ENCODE measurements around the gene CBLB.

CBLB gene

DNA sequence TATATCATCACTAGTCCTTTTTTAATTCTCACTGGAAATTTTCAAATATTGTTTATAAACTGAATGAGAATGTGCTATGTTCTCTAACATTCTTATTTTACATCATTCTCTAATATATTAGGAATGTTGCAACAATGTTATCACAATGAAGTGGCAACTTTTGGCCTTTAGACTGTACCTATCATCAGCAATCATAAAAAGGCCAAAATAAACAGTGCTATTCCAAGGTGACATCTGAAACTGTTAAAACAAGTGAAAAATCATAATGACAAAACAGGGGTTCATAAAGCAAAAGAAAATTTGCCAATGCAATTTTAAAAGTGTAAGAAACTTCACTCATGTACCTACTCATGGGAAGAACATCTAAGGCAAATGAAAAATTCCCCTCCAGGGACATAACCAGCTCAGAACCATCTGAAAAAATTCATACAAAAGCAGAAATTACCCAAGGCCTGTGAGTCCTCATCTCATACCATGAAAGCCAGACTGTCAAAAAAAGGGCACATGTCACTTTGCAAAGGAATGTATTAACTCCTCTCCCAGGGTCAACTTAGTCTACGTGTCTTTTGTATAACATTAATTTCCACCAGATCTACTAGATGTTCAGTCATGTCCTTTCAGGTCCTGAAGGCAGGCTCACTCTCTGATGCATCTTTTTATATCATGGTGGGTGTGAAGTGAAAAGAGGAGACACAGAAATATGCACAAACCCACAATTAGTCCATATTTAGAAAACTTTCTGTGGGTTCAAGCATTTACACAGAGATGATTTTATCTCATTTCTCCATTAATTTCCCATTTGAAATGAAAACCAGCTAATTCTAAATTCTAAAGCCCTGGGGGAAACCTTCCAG, 211.9 kb downstream of the CBLB start:
- H3K9me3 ChIP-seq (ENCODE audit: control insufficient read depth, insufficient read depth, low read length): no peaks in the 10 kb centered on the region
- no peak overlapping the region for H3K9ac ChIP-seq (ENCODE audit: low read depth, low read length)
- H3K4me3 ChIP-seq (ENCODE audit: low read depth, low read length): no peak overlapping the region
- no peak overlapping the region for H3K27ac ChIP-seq (ENCODE audit: low read depth, low read length)
- H3K4me1 ChIP-seq (ENCODE audit: control insufficient read depth, insufficient read depth, low read length): no peaks in the 10 kb centered on the region
- H3K27me3 ChIP-seq (ENCODE audit: control insufficient read depth, insufficient read depth, low read length): no peaks in the 10 kb centered on the region
- H3K36me3 ChIP-seq (ENCODE audit: control insufficient read depth, insufficient read depth, low read length): 0 out of 2 replicates have a peak, but pooled peaks cover 6% of the 10 kb centered on the region

DNA sequence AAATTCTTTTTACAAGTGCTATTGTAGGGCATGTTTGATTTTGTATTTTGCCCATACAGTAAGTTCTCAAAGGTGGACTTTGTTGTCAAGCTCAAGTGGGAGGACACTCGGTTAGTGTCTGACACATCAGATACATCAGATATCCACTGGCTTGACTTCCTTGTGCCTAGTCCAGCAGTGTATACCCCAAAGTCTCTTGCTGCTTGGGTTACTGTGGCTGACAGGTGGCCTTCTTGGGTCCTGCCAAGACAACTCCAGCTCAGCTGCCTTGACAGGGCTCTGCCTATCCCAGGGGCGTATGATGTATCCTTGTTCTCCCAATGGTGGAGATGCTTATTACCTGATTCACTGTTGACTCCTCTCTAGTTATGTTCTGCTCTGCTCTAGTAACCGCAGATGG, 214.9 kb downstream of the CBLB start:
- H3K9ac ChIP-seq (ENCODE audit: low read depth, low read length): no peak overlapping the region
- H3K27me3 ChIP-seq (ENCODE audit: control insufficient read depth, insufficient read depth, low read length): no peaks in the 10 kb centered on the region
- H3K4me1 ChIP-seq (ENCODE audit: control insufficient read depth, insufficient read depth, low read length): no peaks in the 10 kb centered on the region
- H3K36me3 ChIP-seq (ENCODE audit: control insufficient read depth, insufficient read depth, low read length): 0 out of 2 replicates have a peak, but pooled peaks cover 5% of the 10 kb centered on the region
- H3K4me3 ChIP-seq (ENCODE audit: low read depth, low read length): no peak overlapping the region
- no peak overlapping the region for H3K27ac ChIP-seq (ENCODE audit: low read depth, low read length)
- H3K9me3 ChIP-seq (ENCODE audit: control insufficient read depth, insufficient read depth, low read length): no peaks in the 10 kb centered on the region

DNA sequence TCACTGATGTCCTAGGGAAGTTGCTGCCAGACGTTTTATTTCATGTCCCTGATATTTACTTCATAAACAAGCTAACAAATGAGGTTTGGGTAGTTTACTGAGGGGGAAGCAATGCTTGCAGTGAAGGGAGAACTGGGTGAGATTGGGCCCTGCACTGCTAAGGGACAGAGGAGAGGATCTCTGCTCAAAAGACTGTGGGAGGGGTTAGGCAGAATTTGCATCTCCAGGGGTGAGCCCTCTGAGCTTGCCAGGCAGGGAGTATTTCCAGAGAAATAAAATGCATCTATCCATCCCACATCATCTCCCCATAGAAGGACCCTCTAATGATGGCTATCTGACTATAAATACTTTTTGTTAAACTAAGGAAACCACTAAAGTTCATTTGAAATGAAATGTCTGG, 215.6 kb downstream of the CBLB start:
- Histone ChIP-seq H3K27me3 (ENCODE audit: control insufficient read depth, insufficient read depth, low read length) (no peaks in the 10 kb centered on the region), H3K4me3 (ENCODE audit: low read depth, low read length) (no peak overlapping the region), H3K27ac (ENCODE audit: low read depth, low read length) (no peak overlapping the region), H3K4me1 (ENCODE audit: control insufficient read depth, insufficient read depth, low read length) (no peaks in the 10 kb centered on the region), H3K36me3 (ENCODE audit: control insufficient read depth, insufficient read depth, low read length) (0 out of 2 replicates have a peak, but pooled peaks cover 2% of the 10 kb centered on the region), H3K9me3 (ENCODE audit: control insufficient read depth, insufficient read depth, low read length) (no peaks in the 10 kb centered on the region), H3K9ac (ENCODE audit: low read depth, low read length) (no peak overlapping the region)

DNA sequence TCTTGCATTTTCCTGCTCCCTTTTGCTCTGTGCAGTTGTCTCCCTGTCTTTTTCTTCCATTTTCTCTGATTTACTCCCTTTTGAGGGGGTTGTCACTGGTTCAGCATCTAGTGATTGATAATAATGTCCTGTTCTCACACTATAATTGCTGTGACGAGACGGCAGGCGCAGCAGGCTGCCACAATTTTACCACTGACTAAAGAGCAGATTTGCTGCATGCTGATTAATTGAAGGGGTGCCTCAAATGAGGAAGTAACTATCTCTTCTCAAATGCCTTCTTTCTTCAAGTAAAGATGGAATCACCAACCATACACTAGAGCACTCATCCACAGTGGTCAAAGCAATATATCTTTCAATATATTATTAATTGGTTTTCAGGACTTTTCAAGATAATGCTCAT, 219.3 kb downstream of the CBLB start:
- no peak overlapping the region for H3K9ac ChIP-seq (ENCODE audit: low read depth, low read length)
- H3K9me3 ChIP-seq (ENCODE audit: control insufficient read depth, insufficient read depth, low read length): no peaks in the 10 kb centered on the region
- H3K4me1 ChIP-seq (ENCODE audit: control insufficient read depth, insufficient read depth, low read length): no peaks in the 10 kb centered on the region
- H3K27ac ChIP-seq (ENCODE audit: low read depth, low read length): no peak overlapping the region
- no peak overlapping the region for H3K4me3 ChIP-seq (ENCODE audit: low read depth, low read length)
- no peaks in the 10 kb centered on the region for H3K27me3 ChIP-seq (ENCODE audit: control insufficient read depth, insufficient read depth, low read length)
- no peaks in the 10 kb centered on the region for H3K36me3 ChIP-seq (ENCODE audit: control insufficient read depth, insufficient read depth, low read length)

DNA sequence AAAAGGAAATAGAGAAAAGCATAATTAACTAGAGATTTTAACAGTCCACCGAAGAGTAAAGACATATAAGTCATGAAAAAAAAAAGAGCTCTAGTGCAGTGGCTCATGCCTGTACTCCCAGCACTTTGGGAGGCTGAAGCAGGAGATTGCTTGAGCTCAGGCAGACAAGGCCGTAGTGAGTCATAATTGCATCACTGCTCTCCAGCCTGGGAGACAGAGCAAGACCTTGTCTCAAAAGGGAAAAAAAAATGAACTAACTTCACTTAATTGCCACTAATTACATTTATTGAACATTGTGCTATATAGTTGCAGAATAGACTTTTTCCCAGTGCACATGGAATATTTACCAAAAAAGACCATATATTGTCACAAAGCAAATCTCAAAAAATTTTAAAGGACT, 221.8 kb downstream of the CBLB start:
- Histone ChIP-seq H3K9me3 (ENCODE audit: control insufficient read depth, insufficient read depth, low read length) (no peaks in the 10 kb centered on the region), H3K27ac (ENCODE audit: low read depth, low read length) (no peak overlapping the region)

DNA sequence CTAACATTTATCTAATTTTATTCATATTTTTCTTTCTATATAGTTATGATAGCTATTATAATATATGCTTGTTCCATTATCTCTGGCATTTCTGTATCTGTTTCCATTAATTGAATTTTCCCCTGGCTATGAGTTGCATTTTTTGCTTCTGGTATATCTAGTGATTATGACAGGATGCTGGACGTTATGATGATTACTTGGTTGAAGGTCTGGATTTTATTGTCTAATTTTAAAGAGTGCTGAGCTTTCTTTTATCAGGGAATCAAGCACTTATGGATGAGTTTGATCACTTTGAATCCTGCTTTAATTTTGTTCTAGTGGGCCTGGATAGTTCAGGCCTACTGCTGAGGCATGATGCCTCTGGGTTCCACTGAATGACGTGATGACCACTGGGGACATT, 229.7 kb downstream of the CBLB start:
- Histone ChIP-seq H3K9me3 (ENCODE audit: control insufficient read depth, insufficient read depth, low read length) (no peaks in the 10 kb centered on the region), H3K4me1 (ENCODE audit: control insufficient read depth, insufficient read depth, low read length) (no peaks in the 10 kb centered on the region), H3K27me3 (ENCODE audit: control insufficient read depth, insufficient read depth, low read length) (no peaks in the 10 kb centered on the region), H3K9ac (ENCODE audit: low read depth, low read length) (no peak overlapping the region), H3K4me3 (ENCODE audit: low read depth, low read length) (no peak overlapping the region), H3K36me3 (ENCODE audit: control insufficient read depth, insufficient read depth, low read length) (no peaks in the 10 kb centered on the region), H3K27ac (ENCODE audit: low read depth, low read length) (no peak overlapping the region)

More for the DNA sequence above, 221.8 kb downstream of the CBLB start:
- Histone ChIP-seq H3K4me3 (ENCODE audit: low read depth, low read length) (no peak overlapping the region), H3K36me3 (ENCODE audit: control insufficient read depth, insufficient read depth, low read length) (no peaks in the 10 kb centered on the region), H3K4me1 (ENCODE audit: control insufficient read depth, insufficient read depth, low read length) (no peaks in the 10 kb centered on the region), H3K27me3 (ENCODE audit: control insufficient read depth, insufficient read depth, low read length) (no peaks in the 10 kb centered on the region), H3K9ac (ENCODE audit: low read depth, low read length) (no peak overlapping the region)

DNA sequence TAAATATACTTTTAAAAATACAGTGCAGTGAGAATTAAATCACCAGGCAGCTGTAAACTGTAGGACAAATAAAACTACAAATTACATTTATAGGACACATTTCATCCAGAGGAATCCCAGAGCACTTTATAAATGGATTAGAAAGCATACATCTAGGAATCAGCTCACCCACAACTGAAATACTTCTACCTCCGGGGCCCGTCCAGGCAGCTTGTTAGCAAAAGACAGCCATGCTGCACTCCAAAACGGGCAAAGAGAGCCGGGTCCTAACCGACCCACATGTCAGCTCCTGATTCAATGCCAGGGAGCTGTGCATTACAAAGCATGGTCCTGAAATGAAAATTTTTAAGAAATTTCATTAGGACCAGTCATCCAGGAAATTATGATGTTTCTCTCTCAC, 234.1 kb downstream of the CBLB start:
- Histone ChIP-seq H3K9ac (ENCODE audit: low read depth, low read length) (no peak overlapping the region), H3K4me3 (ENCODE audit: low read depth, low read length) (no peak overlapping the region), H3K27ac (ENCODE audit: low read depth, low read length) (no peak overlapping the region), H3K9me3 (ENCODE audit: control insufficient read depth, insufficient read depth, low read length) (no peaks in the 10 kb centered on the region), H3K27me3 (ENCODE audit: control insufficient read depth, insufficient read depth, low read length) (no peaks in the 10 kb centered on the region), H3K36me3 (ENCODE audit: control insufficient read depth, insufficient read depth, low read length) (no peaks in the 10 kb centered on the region), H3K4me1 (ENCODE audit: control insufficient read depth, insufficient read depth, low read length) (no peaks in the 10 kb centered on the region)

DNA sequence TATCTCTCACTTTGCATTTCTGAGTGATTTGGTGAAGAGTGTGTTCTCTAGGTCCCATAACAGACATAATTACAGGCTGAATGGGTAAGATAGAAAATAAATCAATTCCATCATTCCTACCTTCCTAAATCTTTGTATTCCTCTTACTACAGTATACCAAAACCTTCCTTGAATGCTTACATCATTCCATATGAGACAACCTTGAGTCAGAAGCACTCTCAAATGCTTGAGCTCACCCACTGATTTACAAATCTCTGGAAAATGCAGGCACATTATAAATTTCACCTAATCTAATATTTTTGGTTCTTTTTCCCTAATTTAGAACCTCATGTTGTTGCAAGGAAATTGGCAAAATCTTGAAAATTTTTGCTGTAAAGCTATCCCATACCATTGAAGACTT, 239.1 kb downstream of the CBLB start:
- H3K27me3 ChIP-seq (ENCODE audit: control insufficient read depth, insufficient read depth, low read length): no peaks in the 10 kb centered on the region
- no peaks in the 10 kb centered on the region for H3K4me1 ChIP-seq (ENCODE audit: control insufficient read depth, insufficient read depth, low read length)
- H3K4me3 ChIP-seq (ENCODE audit: low read depth, low read length): no peak overlapping the region
- no peak overlapping the region for H3K9ac ChIP-seq (ENCODE audit: low read depth, low read length)
- no peaks in the 10 kb centered on the region for H3K9me3 ChIP-seq (ENCODE audit: control insufficient read depth, insufficient read depth, low read length)
- H3K36me3 ChIP-seq (ENCODE audit: control insufficient read depth, insufficient read depth, low read length): no peaks in the 10 kb centered on the region
- H3K27ac ChIP-seq (ENCODE audit: low read depth, low read length): no peak overlapping the region

DNA sequence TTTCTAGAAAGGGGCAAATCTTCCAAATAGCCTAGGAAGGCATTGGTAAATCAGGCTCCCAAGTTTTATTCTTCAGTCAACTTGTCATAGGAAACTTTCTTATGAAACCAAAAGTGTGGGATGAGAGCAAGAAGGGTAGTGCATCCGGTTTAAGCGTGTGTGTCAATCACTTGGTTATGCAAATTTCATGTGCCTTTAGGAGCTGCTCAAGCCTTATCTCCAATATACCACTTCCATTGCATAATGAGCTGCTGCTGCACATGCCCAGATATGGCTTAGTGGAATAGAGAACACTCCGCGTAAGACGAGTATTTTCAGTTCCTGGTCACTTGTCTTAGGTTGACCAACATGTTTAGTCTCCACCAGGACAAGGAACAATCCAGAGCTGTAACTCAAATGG, 242.1 kb downstream of the CBLB start:
- no peaks in the 10 kb centered on the region for H3K36me3 ChIP-seq (ENCODE audit: control insufficient read depth, insufficient read depth, low read length)
- H3K4me1 ChIP-seq (ENCODE audit: control insufficient read depth, insufficient read depth, low read length): no peaks in the 10 kb centered on the region
- H3K27me3 ChIP-seq (ENCODE audit: control insufficient read depth, insufficient read depth, low read length): no peaks in the 10 kb centered on the region
- no peak overlapping the region for H3K27ac ChIP-seq (ENCODE audit: low read depth, low read length)
- no peak overlapping the region for H3K9ac ChIP-seq (ENCODE audit: low read depth, low read length)
- no peak overlapping the region for H3K4me3 ChIP-seq (ENCODE audit: low read depth, low read length)
- H3K9me3 ChIP-seq (ENCODE audit: control insufficient read depth, insufficient read depth, low read length): no peaks in the 10 kb centered on the region

DNA sequence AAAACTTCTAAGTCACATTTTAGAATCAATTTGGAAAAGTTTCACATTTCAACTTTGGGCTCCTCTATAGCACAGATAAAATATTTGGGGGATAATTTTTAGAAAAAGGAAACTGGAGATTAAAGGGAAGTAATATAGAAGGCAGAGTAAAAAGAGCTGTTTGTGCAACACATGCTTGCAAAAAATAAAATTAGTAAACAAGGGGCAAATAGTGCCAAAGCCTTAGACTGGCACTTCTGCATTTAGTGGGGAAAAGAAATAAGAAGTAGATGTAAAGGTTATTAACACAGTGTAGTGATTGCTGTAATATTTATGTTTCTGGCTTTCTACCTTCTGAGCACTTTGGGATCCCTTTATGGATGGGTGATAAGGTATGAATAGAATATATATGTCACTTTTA, 246.6 kb downstream of the CBLB start:
- Histone ChIP-seq H3K9ac (ENCODE audit: low read depth, low read length) (no peak overlapping the region), H3K27ac (ENCODE audit: low read depth, low read length) (no peak overlapping the region), H3K36me3 (ENCODE audit: control insufficient read depth, insufficient read depth, low read length) (no peaks in the 10 kb centered on the region), H3K4me3 (ENCODE audit: low read depth, low read length) (no peak overlapping the region), H3K9me3 (ENCODE audit: control insufficient read depth, insufficient read depth, low read length) (no peaks in the 10 kb centered on the region), H3K27me3 (ENCODE audit: control insufficient read depth, insufficient read depth, low read length) (no peaks in the 10 kb centered on the region), H3K4me1 (ENCODE audit: control insufficient read depth, insufficient read depth, low read length) (no peaks in the 10 kb centered on the region)

DNA sequence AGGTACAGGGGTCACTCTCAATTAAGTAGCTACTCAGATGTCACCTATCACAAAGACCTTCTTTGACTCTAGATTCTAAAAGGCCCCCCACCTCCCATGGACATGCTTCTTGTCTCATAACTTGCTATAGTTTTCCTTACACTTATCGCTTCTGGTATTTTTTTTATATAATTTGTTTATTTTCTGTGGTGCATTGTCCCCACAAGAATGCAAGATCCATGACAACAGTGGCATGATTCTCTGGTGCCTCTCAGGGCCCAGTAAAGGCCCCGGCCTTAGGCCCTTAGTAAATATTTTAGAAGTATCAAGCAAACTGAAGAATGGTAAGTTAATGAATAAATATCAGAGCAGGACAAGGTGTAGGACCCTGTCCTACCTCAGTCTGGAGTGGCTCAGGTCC, 248.6 kb downstream of the CBLB start:
- no peak overlapping the region for H3K4me3 ChIP-seq (ENCODE audit: low read depth, low read length)
- H3K27me3 ChIP-seq (ENCODE audit: control insufficient read depth, insufficient read depth, low read length): no peaks in the 10 kb centered on the region
- no peak overlapping the region for H3K9ac ChIP-seq (ENCODE audit: low read depth, low read length)
- no peaks in the 10 kb centered on the region for H3K36me3 ChIP-seq (ENCODE audit: control insufficient read depth, insufficient read depth, low read length)
- H3K27ac ChIP-seq (ENCODE audit: low read depth, low read length): no peak overlapping the region
- H3K9me3 ChIP-seq (ENCODE audit: control insufficient read depth, insufficient read depth, low read length): no peaks in the 10 kb centered on the region
- H3K4me1 ChIP-seq (ENCODE audit: control insufficient read depth, insufficient read depth, low read length): no peaks in the 10 kb centered on the region

All from HUES48 (cell line).